HG03460 (cell line): Measurements from ENCODE around the gene WT1.
"Not testable (repeated sequence)": the region's sequence is repeated elsewhere in the genome, so short reads cannot be mapped to it uniquely, and the experiment has no call there.

ENCODE experiments used
- ATAC-seq: cut with Tn5 transposase; IDR thresholded peaks from one replicate; pipeline ENCODE4 v1.9.1; 2021; ENCODE audit not compliant: unreplicated experiment

WT1 gene

DNA sequence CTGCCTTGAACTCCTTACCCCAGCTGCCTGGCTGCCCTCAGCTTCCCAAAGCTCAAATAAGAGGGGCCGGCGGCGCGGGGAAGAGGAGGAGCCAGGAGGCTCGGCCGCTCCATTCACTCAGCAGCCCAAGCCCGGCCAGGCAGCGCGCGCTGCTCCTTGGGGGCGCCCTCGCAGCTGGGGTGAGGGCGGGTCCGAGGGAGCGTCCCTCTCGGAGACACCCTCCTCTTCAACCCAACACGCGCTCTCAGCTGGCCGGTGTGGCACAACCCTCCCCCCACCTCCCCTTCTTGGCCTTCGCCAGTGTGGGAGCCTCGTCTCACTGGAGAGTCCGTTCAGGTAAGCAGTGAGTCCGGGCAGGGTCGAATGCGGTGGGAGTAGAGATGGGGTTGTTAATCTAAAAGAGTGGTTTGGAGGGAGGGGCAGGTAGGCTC, at the start of gene WT1:
WT1 (minus strand) TSS at position 29 of the 431 bp plus-strand sequence.
- ATAC-seq: no peak

- no peak for ATAC-seq
Measured at GRCh38 chr11:32479291-32479690, 44.0 kb upstream of the WT1 start.

DNA sequence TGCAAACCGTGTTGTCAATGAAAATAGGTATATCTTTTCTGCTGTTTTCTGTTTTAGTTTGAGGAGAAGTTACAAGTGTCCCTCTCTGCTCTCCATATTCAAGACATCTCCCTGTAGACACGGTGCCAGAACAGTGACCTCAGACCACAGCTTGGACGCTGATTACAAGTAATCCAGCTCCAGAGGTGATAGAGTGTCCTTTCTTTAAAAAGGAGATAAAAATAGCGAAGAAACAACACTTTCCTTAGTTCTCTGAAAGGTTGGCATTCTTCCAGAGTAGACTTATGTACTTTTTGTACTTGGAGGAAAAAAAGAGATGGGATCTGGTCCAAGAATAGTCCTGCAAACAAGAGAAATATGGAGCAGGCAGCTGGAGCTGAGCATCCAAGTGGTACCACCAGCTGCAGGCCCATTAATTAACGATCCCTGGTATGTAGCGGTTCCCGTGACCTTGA, 43.0 kb upstream of the WT1 start:
- no peak for ATAC-seq

DNA sequence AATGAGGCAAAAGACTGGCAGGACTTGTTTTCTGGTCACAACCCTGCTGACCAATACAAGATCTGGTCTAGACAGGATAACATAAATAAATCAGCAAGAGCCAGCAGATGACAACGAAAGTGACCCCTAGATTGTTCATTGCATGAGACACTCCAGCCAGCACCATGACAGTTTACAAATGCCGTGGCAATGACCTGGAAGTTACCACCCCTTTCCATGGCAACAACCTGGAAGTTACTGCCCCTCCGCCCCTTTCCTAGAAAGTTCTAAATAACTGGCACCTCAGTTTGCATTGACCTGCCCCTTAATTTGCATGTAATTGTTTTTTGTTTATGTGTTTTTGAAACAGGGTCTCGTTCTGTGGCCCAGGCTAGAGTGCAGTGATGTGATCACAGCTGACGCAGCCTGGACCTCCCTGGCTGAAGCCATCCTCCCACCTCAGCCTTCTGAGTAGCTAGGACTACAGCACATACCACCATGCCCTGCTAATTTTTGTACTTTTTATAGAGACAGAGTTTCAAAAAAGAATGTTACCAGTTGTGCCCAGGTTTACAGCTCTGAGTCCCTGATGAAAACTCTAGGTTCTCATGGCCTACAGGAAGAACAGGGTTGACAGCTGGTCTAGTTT, 38.1 kb upstream of the WT1 start:
- ATAC-seq: no peak

- ATAC-seq: no peak
Measured at GRCh38 chr11:32472226-32472625, 36.9 kb upstream of the WT1 start.

- ATAC-seq: not testable (repeated sequence)
Measured at GRCh38 chr11:32471544-32471943, 36.2 kb upstream of the WT1 start.

DNA sequence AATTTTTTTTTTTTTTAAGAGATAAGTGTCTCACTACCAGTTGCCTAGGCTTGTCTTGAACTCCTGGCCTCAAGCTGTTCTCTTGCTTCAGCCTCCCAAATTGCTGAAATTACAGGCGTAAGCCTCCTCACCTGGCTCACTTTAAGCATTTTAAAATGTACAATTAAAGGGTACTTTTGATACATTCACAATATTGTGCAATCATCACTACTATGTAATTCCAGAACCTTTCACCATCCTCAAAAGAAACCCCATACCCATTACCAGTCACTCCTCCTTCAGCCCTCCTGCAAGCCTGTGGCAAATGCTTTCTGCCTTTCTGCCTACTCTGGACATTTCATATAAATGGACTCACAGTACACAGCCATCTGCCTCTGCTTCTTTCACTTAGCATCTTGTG, 34.5 kb upstream of the WT1 start:
- no peak for ATAC-seq

DNA sequence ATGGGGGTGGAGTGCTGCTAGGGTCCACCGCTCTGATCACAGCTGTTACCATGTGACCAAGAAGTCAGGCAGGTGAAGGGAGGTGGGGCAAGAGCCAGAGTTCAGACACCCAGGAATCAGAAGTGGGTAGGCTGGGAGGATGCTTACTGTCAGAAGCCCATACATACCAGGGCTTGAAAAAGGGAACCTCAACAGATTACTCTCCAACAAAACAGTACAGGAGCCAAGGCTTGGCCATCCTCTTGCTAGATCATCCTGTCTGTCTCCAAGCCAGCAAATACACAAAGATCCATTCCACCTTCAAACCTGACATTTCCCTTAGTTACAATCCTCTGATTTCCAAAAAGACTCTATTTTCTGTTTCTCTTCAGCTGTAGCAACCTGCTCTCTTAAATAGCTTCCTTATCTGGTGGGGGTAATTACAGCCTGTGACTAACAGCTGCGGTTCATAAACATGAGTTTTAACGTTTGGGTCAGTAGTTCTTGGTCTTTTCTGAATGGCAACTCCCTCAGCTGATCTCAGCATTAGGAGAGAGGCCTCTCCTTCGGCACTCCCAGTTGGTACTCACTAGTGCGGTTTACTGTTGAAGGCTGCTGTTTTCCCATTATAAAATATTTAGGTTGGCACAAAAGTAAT, 31.1 kb upstream of the WT1 start:
- no peak for ATAC-seq

- ATAC-seq: no peak
Measured at GRCh38 chr11:32464078-32464477, 28.7 kb upstream of the WT1 start.

DNA sequence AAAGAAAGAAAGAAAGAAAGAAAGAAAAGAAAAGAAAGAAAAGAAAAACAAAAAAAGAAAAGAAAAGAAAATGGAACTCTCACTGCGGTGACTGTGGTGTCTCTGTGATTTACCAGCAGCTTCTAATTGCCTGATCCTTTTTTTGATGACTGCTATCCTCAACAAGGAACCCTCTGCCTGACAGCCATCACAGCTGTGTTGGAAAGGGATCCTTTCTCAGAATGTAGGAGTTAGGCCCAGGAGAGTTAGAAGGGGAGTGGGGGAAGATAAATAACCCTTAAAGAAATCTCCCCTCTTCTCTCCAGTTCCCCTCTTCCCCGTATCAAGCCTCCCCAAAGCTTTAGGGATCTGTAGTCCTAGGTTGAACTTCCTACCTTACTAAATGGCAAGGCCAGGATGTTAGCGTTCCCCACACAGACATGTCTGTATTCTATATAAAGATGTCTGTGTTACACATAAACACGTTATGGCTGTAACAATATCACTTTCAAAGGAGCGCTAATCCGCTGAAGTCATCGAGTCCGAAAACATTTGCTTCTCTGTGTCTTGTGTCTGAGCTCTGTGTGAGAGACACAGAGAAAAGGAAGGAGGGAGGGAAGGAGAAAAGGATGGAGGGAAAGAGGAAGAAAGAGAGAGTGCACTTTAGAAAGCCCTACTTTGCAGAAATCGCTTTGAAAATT, 26.8 kb upstream of the WT1 start:
- no peak for ATAC-seq

GRCh38 chr11:32456864-32457263, 21.5 kb upstream of the WT1 start:
- no peak for ATAC-seq

- ATAC-seq: no peak
Measured at GRCh38 chr11:32454993-32455392, 19.7 kb upstream of the WT1 start.

- no peak for ATAC-seq
Measured at GRCh38 chr11:32451808-32452207, 16.5 kb upstream of the WT1 start.

DNA sequence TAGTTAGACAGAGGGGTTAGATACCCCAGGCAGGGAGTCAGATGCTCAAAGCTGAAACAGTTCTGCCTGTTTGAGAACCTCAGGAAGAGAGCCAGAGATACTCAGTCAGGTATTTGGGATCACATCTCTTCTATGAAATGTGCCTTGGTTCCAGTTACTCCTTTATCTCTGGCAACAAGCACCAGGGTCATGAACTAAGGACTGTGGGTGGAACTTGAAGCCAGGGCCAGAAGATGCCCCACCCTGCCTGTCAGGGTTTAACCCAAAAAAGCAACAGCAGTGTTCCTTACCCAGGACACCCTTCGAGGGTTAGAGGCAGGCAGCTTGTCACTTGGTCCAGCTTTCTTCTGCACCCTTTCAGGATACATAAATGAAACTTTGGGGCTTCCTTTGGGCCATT, 15.0 kb upstream of the WT1 start:
- ATAC-seq: no peak

GRCh38 chr11:32448232-32448631, 12.9 kb upstream of the WT1 start:
- ATAC-seq: no peak

- ATAC-seq: no peak
Measured at GRCh38 chr11:32447252-32447651, 11.9 kb upstream of the WT1 start.

DNA sequence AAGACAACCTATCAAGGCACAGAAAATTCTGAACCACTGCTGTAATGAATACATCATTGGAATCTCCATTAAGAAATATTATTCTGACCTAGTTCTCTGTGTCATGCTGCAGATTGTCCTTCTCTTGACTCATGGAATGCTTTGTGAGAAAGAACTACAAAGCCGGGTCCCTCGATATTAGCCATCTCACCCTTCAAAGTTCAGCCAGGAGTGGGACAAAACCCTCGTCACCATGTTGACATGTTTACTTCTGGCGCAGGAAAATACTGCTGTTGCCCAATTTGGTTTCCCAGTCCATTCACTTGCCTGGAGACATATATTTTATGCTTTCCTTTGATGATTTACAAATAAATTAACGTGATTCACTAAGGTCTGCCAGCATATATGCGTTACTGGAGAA, 10.9 kb upstream of the WT1 start:
- no peak for ATAC-seq

DNA sequence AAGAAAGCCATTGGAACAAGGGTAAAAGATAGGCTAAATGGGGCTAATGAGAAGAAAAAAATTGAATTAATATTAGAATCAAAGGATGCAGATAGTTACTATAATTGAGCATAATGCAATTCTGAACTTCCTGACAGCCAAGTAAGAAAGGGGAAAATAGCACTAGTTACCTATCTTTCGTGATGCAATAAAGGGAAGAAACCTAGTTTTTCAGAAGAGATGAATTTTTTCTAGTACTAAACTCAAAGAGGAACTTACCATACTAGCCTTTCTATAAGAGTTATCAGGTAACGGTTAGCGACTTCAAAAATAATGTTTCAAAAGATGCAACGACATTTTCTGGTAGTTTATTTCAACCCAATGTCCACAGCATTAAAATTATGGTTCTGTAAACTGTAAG, 8.8 kb upstream of the WT1 start:
- ATAC-seq: no peak

- ATAC-seq: no peak
Measured at GRCh38 chr11:32440916-32441315, 5.6 kb upstream of the WT1 start.

DNA sequence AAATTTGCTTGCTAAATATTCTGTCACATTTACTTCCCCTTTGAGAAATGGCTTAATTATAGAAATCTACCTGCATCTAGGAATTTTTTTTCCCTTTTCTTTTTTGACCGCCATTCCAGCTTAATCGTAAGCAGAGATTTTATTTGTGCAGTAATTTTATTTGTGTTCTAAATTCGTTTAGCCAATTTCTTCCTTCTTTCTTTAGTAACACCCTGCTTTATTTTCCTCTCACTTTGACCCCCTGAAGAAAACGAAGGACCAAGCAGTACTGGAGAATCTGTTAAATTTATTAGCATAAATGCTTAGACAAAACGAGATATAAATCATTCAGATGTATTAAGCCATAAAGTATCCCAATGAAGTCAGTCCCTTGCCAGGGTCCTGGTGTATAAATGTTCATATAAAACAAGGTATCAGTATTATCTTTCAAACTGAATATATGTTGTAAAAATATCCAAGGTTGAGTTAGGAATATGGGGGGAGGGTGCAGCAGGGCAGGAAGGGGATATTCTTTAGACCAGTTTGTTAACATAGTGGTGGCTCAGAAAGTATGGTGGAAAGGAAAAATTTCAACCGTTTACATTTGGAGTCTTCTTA, 5.1 kb upstream of the WT1 start:
- ATAC-seq: no peak

GRCh38 chr11:32439501-32440210, 4.3 kb upstream of the WT1 start:
- ATAC-seq: no peak
